Measurements from ENCODE around the gene RBSN. TPM values are rescaled to one million over a fixed set of nuclear protein-coding genes. Genes with fewer than 3 reads are reported as not detected.

RBSN gene
- total RNA-seq, 1 experiment from 2014 or later: 21.2 TPM

DNA sequence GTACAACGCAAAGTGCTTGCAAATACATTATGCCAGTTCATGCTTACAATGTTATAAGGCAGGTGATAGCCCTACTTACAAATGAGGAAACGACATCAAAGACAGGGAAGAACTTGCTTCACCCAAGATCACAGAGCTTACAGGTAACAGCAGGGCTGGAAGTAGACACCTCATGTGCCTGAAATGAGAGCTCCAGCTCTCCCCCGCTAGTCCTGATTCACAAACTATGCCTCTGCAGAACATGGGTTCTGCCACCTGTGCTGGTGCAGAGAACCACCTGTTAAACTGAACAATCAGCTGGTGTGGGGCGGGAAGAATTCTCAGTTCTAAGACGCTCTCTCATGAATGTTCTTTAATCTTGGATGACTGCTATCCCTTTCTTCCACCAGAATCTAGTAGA lies 7.4 kb downstream of the RBSN start:
- BruUV-seq (replicated peaks): no TSS peak
- TF ChIP-seq, protein P1, sequence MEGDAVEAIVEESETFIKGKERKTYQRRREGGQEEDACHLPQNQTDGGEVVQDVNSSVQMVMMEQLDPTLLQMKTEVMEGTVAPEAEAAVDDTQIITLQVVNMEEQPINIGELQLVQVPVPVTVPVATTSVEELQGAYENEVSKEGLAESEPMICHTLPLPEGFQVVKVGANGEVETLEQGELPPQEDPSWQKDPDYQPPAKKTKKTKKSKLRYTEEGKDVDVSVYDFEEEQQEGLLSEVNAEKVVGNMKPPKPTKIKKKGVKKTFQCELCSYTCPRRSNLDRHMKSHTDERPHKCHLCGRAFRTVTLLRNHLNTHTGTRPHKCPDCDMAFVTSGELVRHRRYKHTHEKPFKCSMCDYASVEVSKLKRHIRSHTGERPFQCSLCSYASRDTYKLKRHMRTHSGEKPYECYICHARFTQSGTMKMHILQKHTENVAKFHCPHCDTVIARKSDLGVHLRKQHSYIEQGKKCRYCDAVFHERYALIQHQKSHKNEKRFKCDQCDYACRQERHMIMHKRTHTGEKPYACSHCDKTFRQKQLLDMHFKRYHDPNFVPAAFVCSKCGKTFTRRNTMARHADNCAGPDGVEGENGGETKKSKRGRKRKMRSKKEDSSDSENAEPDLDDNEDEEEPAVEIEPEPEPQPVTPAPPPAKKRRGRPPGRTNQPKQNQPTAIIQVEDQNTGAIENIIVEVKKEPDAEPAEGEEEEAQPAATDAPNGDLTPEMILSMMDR (IDR thresholded peaks at IDR 0.05; ENCODE audit: unreplicated experiment): no peak
- H3K4me3 Mint-ChIP-seq (ENCODE audit: low read depth, unreplicated experiment): no peak overlapping the region
- no peaks in the 10 kb centered on the region for H3K27me3 Mint-ChIP-seq (ENCODE audit: unreplicated experiment)
- CTCF ChIA-PET: interaction anchor here (0.7 kb wide), 1 partner anchor 25 kb away, joined by 3 read pairs; no protein-coding TSS in a partner anchor
- H3K36me3 Mint-ChIP-seq (ENCODE audit: insufficient read depth, unreplicated experiment): peaks cover 10% of the 10 kb centered on the region
- intact Hi-C loops (cut with micrococcal nuclease; ENCODE audit: unreplicated experiment): no loop called here
- H3K9me3 Mint-ChIP-seq (ENCODE audit: low read depth, unreplicated experiment): no peaks in the 10 kb centered on the region
- DNase-seq: no peak
- H3K4me1 Mint-ChIP-seq (ENCODE audit: low read depth, unreplicated experiment): no peaks in the 10 kb centered on the region
- no peak overlapping the region for H3K27ac Mint-ChIP-seq (ENCODE audit: unreplicated experiment)

GRCh38 chr3:15089201-15089600 lies 9.7 kb downstream of the RBSN start:
- no TSS peak for BruUV-seq (replicated peaks)
- H3K27me3 Mint-ChIP-seq (ENCODE audit: unreplicated experiment): no peaks in the 10 kb centered on the region
- H3K36me3 Mint-ChIP-seq (ENCODE audit: insufficient read depth, unreplicated experiment): peaks cover 19% of the 10 kb centered on the region
- intact Hi-C loops (cut with micrococcal nuclease; ENCODE audit: unreplicated experiment): no loop called here
- DNase-seq: no peak
- no peaks in the 10 kb centered on the region for H3K4me1 Mint-ChIP-seq (ENCODE audit: low read depth, unreplicated experiment)
- TF ChIP-seq, protein P1 (IDR thresholded peaks at IDR 0.05; ENCODE audit: unreplicated experiment): no peak
- H3K27ac Mint-ChIP-seq (ENCODE audit: unreplicated experiment): no peak overlapping the region
- H3K4me3 Mint-ChIP-seq (ENCODE audit: low read depth, unreplicated experiment): no peak overlapping the region
- no peaks in the 10 kb centered on the region for H3K9me3 Mint-ChIP-seq (ENCODE audit: low read depth, unreplicated experiment)
- CTCF ChIA-PET: interaction anchor here (0.6 to 1.0 kb wide), 2 partner anchors 10 to 11 kb away, joined by 4 read pairs; partner anchors contain the start of gene RBSN

DNA sequence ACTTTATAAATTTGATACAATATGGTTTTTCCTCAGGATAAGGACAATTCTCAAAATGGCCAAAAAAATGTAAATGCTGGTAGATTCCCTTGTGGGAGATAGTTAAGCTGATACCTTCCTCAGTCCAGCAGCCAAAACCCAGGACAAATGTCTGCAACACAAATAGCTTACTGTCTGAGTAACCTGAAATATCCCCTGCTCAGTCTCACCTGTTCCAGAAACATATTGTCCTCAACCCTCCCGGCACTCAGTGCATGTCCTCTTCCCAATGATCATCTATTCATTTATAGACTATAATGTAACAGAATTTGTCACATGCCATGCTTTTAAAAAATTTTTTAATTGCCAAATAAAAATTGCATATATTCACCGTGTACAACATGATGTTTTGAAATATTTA lies 12.2 kb downstream of the RBSN start:
- CTCF ChIA-PET: no interaction called here
- no peak for DNase-seq
- no peak overlapping the region for H3K27ac Mint-ChIP-seq (ENCODE audit: unreplicated experiment)
- H3K27me3 Mint-ChIP-seq (ENCODE audit: unreplicated experiment): no peaks in the 10 kb centered on the region
- no peak overlapping the region for H3K4me3 Mint-ChIP-seq (ENCODE audit: low read depth, unreplicated experiment)
- TF ChIP-seq, protein P1 (IDR thresholded peaks at IDR 0.05; ENCODE audit: unreplicated experiment): no peak
- peaks cover 24% of the 10 kb centered on the region for H3K36me3 Mint-ChIP-seq (ENCODE audit: insufficient read depth, unreplicated experiment)
- intact Hi-C loops (cut with micrococcal nuclease; ENCODE audit: unreplicated experiment): no loop called here
- H3K4me1 Mint-ChIP-seq (ENCODE audit: low read depth, unreplicated experiment): no peaks in the 10 kb centered on the region
- no TSS peak for BruUV-seq (replicated peaks)
- no peaks in the 10 kb centered on the region for H3K9me3 Mint-ChIP-seq (ENCODE audit: low read depth, unreplicated experiment)

DNA sequence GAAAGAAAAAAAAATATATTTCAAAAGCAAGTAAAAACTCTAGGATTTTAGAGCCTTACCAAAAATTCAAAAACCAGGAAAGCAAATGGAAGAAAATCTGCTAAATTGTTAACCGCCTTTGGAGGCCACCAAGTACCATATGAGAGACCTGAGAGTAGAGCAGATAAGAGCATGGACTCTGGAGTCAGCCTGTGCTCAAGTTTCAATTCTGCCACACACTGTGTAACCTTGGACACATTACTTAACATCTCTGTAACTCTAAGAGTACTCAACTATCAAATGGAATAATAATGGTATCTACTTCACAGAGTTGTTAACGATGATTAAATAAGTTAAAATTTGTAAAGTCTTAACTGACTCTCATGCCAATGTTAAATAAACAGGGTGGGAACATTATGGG lies 12.7 kb downstream of the RBSN start:
- TF ChIP-seq, protein P1 (IDR thresholded peaks at IDR 0.05; ENCODE audit: unreplicated experiment): no peak
- H3K9me3 Mint-ChIP-seq (ENCODE audit: low read depth, unreplicated experiment): no peaks in the 10 kb centered on the region
- no peaks in the 10 kb centered on the region for H3K4me1 Mint-ChIP-seq (ENCODE audit: low read depth, unreplicated experiment)
- BruUV-seq (replicated peaks): no TSS peak
- peaks cover 27% of the 10 kb centered on the region for H3K36me3 Mint-ChIP-seq (ENCODE audit: insufficient read depth, unreplicated experiment)
- intact Hi-C loops (cut with micrococcal nuclease; ENCODE audit: unreplicated experiment): no loop called here
- CTCF ChIA-PET: no interaction called here
- H3K27me3 Mint-ChIP-seq (ENCODE audit: unreplicated experiment): no peaks in the 10 kb centered on the region
- H3K4me3 Mint-ChIP-seq (ENCODE audit: low read depth, unreplicated experiment): no peak overlapping the region
- no peak overlapping the region for H3K27ac Mint-ChIP-seq (ENCODE audit: unreplicated experiment)
- DNase-seq: no peak

All from Calu3 (cell line).